GM19468 (cell line): ENCODE results near the gene FMN1.

Experiments used
- ATAC-seq: cut with Tn5 transposase; IDR thresholded peaks from one replicate; pipeline ENCODE4 v1.9.1; 2021; ENCODE audit warnings: mild to moderate bottlenecking, moderate library complexity, moderate number of reproducible peaks; ENCODE audit not compliant: unreplicated experiment; ENCODE audit errors: extremely low read depth

Gene FMN1

GRCh38 chr15:32763295-32763694 lies 431.2 kb downstream of the FMN1 start:
- ATAC-seq: peak; percentile 81

- no peak for ATAC-seq
Measured at GRCh38 chr15:32757426-32757825, 437.1 kb downstream of the FMN1 start.

DNA sequence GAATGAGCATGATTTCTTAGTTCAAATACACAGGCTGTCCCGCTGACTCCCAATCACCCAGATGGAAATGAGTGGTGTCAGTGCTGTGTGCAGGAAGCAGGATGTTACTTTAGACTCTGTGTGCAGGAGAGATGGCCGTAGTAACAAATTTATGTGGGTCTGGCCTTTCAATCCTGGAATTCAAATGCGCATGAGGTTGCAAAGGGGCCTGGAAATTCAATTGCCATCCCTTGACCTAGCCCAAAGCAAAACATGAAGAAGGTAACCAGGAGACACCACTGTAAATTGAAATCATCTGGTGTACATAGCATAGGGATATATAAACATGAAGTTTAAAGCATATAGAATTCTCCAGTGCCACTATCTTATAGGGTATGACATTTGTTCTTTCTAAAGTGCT lies 443.5 kb downstream of the FMN1 start:
- ATAC-seq: no peak

DNA sequence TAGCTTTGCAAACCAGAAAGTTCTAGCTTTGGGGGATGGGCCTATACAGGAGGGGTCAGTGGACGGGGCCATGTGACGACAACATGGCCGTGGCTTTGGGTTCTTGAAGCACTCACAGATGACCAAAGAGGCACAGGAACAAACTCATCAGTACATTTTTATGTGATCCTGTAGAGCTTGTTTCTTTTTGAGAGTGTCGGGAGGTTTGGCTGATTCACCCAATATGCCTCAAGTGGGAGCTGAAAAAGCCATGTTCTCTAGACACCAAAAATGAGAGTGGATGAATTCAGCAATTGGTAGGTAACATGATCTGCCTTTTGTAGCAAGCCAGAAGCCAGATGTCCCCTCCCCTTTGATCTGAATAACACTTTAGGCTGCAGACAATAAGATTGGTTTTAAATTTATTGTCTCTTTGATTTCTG lies 446.6 kb downstream of the FMN1 start:
- no peak for ATAC-seq

DNA sequence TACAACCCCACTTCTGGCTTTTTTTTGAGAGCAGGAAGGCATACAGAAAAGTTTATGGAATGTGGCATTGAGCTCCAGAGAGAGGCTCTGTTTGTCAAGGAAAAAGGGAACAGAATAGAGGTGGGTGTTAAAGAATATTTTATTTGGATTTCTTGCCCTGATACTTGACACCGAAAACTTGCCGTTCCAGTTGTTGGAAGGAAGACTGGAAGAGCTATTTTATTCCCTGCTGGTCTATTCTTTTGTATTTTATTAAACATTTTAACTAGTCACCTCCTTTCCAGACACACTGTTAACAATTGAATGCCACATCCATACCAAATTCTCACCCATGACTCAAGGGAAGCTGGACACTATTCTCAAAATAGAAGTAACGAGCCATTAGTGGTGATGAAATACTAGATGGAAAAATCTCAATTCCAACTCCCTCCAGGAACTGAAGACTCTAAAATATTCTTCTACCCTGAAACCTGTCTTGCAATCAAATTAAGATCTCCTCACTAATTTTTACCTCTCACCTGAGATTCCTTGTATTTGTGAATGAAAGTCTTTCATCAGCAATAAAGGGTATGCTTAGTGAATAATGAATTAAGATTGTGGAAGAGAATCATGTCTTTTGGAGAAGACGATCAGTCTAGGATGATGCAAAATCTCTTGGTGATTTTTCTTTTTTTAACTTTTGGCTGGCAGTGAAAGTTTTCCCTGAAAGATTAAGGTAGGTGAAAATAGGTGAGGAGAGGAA lies 448.2 kb downstream of the FMN1 start:
- ATAC-seq: no peak

GRCh38 chr15:32743411-32744140 lies 450.9 kb downstream of the FMN1 start:
- ATAC-seq: no peak

DNA sequence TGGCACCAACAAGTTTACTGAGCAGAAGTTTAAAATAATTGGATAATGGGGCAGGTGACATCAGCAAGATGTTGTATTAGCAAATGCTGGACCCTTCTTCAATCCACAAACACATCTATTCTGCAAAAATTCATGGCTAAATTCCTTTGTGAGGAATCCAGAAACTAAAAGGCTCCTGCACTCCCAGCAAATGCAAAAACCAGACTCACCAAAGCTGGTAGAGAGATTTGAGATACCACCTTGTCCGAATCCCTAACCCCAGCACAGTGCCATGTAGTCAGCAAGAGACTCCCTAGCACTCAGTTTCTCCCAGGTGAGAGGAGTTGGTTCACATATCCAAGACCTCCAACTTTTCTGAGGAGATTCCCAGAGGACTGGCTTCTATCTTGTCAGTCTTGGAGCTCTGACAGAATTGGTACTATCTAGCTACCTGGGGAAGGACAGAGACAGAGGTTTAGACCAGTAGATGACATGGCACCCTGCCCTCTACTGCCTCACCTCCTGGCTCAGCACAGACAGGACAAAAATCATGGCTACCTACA lies 454.9 kb downstream of the FMN1 start:
- no peak for ATAC-seq

- no peak for ATAC-seq
Measured at GRCh38 chr15:32738666-32739065, 455.8 kb downstream of the FMN1 start.

- ATAC-seq: no peak
Measured at GRCh38 chr15:32737304-32737703, 457.2 kb downstream of the FMN1 start.

DNA sequence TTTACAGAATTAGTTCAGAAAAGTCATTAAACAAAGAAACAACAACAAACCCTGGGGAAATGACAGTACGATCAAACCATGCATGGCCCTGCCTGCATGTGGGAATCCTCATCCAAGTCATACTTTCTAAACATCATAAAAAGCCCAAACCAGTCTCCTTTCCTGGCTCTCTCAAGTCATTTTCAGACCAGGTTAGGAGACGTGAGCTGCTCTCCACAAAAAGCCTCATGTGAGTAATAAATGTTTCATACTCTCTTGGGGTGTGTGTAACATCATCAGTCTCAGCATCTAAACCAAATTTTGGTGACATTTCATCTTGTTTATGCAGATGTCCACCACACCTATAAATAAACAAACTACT lies 457.8 kb downstream of the FMN1 start:
- no peak for ATAC-seq

- no peak for ATAC-seq
Measured at GRCh38 chr15:32735989-32736700, 458.4 kb downstream of the FMN1 start.

GRCh38 chr15:32733281-32733680 lies 461.2 kb downstream of the FMN1 start:
- ATAC-seq: no peak

DNA sequence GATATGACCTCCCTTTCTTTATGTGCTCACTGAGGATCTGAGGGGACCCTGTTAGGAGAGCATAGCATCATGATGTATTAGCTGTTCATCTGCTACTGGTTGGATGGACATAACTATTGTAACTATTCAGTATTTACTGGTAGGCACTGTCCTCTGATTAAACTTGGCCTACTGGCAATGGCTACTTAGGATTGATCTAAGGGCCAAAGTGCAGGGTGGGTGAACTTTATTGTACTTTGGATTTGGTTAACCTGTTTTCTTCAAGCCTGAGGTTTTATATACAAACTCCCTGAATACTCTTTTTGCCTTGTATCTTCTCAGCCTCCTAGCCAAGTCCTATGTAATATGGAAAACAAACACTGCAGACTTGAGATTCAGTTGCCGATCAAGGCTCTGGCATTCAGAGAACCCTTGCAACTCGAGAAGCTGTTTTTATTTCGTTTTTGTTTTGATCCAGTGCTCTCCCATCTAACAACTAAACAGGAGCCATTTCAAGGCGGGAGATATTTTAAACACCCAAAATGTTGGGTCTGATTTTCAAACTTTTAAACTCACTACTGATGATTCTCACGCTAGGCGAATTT lies 461.8 kb downstream of the FMN1 start:
- ATAC-seq: no peak

DNA sequence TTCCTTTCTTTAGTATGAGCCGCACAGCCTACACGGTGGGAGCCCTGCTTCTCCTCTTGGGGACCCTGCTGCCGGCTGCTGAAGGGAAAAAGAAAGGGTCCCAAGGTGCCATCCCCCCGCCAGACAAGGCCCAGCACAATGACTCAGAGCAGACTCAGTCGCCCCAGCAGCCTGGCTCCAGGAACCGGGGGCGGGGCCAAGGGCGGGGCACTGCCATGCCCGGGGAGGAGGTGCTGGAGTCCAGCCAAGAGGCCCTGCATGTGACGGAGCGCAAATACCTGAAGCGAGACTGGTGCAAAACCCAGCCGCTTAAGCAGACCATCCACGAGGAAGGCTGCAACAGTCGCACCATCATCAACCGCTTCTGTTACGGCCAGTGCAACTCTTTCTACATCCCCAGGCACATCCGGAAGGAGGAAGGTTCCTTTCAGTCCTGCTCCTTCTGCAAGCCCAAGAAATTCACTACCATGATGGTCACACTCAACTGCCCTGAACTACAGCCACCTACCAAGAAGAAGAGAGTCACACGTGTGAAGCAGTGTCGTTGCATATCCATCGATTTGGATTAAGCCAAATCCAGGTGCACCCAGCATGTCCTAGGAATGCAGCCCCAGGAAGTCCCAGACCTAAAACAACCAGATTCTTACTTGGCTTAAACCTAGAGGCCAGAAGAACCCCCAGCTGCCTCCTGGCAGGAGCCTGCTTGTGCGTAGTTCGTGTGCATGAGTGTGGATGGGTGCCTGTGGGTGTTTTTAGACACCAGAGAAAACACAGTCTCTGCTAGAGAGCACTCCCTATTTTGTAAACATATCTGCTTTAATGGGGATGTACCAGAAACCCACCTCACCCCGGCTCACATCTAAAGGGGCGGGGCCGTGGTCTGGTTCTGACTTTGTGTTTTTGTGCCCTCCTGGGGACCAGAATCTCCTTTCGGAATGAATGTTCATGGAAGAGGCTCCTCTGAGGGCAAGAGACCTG lies 463.5 kb downstream of the FMN1 start:
- ATAC-seq: no peak

DNA sequence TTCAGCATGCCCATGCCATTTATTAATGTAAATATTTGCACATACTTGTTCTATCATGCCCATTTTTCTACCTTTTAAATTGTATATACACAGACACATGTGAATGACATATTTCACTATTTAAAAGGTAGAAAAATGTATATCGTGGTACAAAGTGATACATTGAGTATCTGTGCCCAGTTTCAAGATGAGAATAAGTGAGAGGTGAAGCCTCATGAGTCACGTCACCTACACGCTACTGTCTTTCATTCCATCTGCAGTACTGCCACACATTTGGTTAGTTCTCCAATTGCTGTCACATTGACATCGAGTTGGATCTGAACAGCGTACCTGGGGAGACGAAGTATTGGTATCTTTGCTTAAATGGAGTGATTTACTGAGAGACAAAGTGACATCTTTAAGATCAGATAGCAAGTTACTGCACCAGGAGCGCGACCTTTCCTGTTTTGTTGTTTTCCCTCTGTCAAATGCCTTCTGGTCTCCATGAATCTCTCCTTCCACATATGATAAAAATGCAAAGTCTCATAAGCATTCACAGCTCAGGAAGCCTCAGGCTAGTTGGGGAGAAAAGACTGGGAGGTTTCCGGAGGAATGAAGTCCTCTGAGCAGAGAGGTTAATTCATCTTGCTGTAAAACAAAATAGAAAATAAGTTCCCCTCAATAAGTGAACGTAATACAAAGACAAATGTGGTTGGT lies 464.7 kb downstream of the FMN1 start:
- no peak for ATAC-seq

DNA sequence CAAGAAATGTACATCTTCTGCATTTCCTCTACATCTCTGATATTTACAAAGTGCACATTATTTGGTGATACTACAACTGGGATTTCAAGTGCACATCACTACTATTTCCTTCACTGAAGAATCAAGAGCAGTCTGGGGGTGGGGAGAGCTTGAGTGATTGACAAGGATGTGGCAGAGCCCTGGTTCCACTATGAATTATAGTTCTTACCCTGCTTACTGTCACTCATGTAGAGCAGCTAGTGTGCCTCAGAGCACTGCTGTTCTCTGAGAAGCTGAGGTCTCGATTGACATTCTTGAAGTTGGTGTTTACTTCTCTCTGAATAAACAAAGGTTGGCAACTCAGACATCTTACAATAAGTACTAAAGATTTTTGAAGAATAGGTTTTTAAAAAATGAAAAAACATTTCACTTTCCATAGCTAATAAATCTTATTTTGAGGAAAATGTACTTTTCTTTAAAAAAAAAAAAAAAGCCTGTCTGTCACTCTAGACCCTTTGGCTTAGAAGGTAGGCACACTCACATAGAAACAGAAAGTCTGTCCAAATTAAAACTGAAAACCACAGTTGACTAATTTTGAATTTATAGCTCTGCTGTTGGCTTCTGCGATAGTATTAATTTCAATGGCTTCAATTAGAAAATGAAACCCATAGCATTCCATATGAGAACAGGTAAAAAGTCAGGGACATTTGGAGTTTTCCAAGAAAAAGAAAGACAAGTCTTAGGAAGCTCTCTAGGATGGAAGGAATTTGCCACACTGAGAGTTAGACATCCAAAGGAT lies 471.2 kb downstream of the FMN1 start:
- ATAC-seq: peak; percentile 79

GRCh38 chr15:32722136-32722535 lies 472.4 kb downstream of the FMN1 start:
- no peak for ATAC-seq

DNA sequence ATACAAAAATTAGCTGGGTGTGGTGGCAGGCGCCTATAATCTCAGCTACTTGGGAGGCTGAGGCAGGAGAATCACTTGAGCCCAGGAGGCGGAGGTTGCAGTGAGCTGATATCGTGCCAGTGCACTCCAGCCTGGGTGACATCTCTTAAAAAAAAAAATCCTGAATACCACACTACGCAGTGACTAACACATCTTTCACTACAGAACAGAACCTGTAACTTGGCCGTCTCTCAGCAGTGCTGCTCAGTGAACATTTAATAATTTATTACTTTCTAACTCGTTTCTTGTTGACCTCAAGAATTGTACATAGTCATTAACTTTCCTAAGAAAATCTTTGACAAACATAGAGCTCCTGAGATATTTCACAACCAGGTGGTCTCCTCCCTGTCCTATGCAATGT lies 472.9 kb downstream of the FMN1 start:
- ATAC-seq: no peak
